H1 (cell line): ENCODE results near the gene TJP3. TPM values are rescaled to one million over a fixed set of nuclear protein-coding genes. Genes with fewer than 3 reads are reported as not detected.

Experiments used
- BRCA1 ChIP-seq: IDR thresholded peaks from 2 replicates; pipeline ENCODE4 v1.6.1; 2012; ENCODE audit warnings: low read depth, low read length, improper control_type of control experiment
- MAFK ChIP-seq: IDR thresholded peaks from 2 replicates; pipeline ENCODE4 v1.6.1; 2012; ENCODE audit warnings: low read depth, mild to moderate bottlenecking, improper control_type of control experiment, low read length
- POLR2AphosphoS5 ChIP-seq: IDR thresholded peaks from 2 replicates; pipeline ENCODE4 v1.6.1; 2011; ENCODE audit warnings: low read depth, low read length
- TAF1 ChIP-seq: IDR thresholded peaks from 2 replicates; pipeline ENCODE4 v1.6.1; 2011; ENCODE audit warnings: mild to moderate bottlenecking, low read depth, low read length
- TEAD4 ChIP-seq: IDR thresholded peaks from 2 replicates; pipeline ENCODE4 v1.6.1; 2012; ENCODE audit warnings: low read depth, low read length, inconsistent platforms, mixed read lengths
- polyA plus RNA-seq, 7 experiments: library from polyadenylated mRNA; depleted of rRNA in 3 of 7; stranded (reverse) in 5 of 7; unstranded in 2 of 7; fragments of >200 nt in 5 of 7; fragments of 200-250 nt in 2 of 7; gene quantifications; 1 replicate in 5 of 7; 2 replicates in 1 of 7; 4 replicates in 1 of 7; pipeline versions ENCODE4 v1.2.1 to v1.2.3, GENCODE V29; 2011 to 2013; ENCODE audit warnings: missing spikeins in 2 of 7, mixed read lengths in 2 of 7
- total RNA-seq: library from RNA; stranded (reverse); fragmentation: NEBNext Ultra II Directional; extraction: Animal tissue kit (Norgen Biotek cat#: 25700); gene quantifications from 2 replicates; pipeline ENCODE4 v1.2.1, GENCODE V29; 2021
- TF ChIP-seq, protein P1 (sequence below): IDR thresholded peaks from 2 replicates; pipeline ENCODE4 v1.6.1; 2012; ENCODE audit warnings: low read length, inconsistent platforms
- TF ChIP-seq, protein P2 (sequence below): IDR thresholded peaks from 2 replicates; pipeline ENCODE4 v1.6.1; 2011; ENCODE audit warnings: low read length, improper control_type of control experiment

Gene TJP3
- total and polyA plus RNA-seq, 2 of the 8 experiments (the other 6 are each of a cell fraction or from before 2014, with no cell fraction given): 17.1 to 26.1 TPM

- TF ChIP-seq, protein P1, sequence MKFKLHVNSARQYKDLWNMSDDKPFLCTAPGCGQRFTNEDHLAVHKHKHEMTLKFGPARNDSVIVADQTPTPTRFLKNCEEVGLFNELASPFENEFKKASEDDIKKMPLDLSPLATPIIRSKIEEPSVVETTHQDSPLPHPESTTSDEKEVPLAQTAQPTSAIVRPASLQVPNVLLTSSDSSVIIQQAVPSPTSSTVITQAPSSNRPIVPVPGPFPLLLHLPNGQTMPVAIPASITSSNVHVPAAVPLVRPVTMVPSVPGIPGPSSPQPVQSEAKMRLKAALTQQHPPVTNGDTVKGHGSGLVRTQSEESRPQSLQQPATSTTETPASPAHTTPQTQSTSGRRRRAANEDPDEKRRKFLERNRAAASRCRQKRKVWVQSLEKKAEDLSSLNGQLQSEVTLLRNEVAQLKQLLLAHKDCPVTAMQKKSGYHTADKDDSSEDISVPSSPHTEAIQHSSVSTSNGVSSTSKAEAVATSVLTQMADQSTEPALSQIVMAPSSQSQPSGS: no peak
- TF ChIP-seq, protein P2, sequence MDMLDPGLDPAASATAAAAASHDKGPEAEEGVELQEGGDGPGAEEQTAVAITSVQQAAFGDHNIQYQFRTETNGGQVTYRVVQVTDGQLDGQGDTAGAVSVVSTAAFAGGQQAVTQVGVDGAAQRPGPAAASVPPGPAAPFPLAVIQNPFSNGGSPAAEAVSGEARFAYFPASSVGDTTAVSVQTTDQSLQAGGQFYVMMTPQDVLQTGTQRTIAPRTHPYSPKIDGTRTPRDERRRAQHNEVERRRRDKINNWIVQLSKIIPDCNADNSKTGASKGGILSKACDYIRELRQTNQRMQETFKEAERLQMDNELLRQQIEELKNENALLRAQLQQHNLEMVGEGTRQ: no peak
- TF ChIP-seq TEAD4: no peak
- TF ChIP-seq TAF1: no peak
- TF ChIP-seq MAFK: no peak
- no peak for TF ChIP-seq POLR2AphosphoS5
- TF ChIP-seq BRCA1: no peak
These were observed 25.9 kb upstream of the TJP3 start (continued) for GRCh38 chr19:3682286-3682685.
